ENCODE measurements around the gene CEACAM6. TPM values are rescaled to one million over a fixed set of nuclear protein-coding genes. Genes with fewer than 3 reads are reported as not detected.

The CEACAM6 gene
- total RNA-seq, 4 donors from 2014 or later: 0.53 TPM; not detected in 3

DNA sequence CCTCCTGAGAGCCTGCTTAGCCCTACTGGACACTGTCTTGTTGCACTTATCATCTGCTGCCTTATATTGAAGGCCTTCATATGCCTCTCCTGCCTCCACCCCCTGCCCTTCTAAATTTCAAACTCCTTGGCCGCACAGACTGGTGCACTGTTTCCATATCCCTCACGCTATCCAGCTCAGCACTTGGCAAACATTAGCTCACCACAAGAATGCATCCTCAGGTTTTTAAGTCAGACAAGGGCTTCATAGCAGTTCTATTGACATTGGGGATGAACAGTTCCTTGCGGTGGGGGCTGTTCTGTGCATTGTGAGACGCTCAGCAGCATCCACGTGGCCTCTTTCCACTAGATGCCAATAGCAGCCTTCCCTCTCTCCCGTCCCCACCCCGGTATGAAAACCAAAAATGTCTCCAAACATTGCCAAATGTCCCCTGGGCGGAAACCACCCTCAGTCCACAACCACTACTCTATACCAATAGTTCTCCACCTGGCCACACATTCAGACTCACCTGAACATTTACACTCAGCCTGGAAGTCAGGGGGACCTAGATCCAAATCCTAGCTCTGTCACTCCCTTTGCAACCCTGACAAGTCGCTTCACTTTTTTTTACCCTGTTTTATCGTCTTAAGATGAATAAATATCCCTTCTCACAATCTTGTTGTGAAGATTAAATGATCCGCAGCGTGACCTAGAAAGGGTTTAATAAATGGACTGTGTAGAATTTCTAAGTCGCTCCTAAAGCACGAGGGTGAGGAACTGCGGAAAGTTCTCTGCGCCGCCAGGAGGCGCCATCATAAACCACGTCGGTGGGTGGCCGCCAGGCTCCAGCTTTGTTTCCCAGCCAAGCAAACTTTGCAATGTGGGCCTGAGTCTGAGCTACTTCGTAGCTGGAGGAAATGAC lies 37.4 kb downstream of the CEACAM6 start:
- H3K4me1 ChIP-seq: no peaks in the 10 kb centered on the region
- in situ Hi-C loops (cut with MboI; ENCODE audit: low sequenced_read_pairs in 4 of 4) (no loop called here), intact Hi-C loops (cut with DNase I; ENCODE audit: low total_unique reads) (no loop called here)
- no peaks in the 10 kb centered on the region for H3K27me3 ChIP-seq
- no peak overlapping the region for H3K4me3 ChIP-seq
- H3K36me3 ChIP-seq: no peaks in the 10 kb centered on the region
- ATAC-seq (no peak), DNase-seq (no peak)
- H3K9me3 ChIP-seq: no peaks in the 10 kb centered on the region
- H3K27ac ChIP-seq: no peak overlapping the region
- no peak for TF ChIP-seq POLR2A (IDR thresholded peaks at IDR 0.05)
- TF ChIP-seq, protein P1, sequence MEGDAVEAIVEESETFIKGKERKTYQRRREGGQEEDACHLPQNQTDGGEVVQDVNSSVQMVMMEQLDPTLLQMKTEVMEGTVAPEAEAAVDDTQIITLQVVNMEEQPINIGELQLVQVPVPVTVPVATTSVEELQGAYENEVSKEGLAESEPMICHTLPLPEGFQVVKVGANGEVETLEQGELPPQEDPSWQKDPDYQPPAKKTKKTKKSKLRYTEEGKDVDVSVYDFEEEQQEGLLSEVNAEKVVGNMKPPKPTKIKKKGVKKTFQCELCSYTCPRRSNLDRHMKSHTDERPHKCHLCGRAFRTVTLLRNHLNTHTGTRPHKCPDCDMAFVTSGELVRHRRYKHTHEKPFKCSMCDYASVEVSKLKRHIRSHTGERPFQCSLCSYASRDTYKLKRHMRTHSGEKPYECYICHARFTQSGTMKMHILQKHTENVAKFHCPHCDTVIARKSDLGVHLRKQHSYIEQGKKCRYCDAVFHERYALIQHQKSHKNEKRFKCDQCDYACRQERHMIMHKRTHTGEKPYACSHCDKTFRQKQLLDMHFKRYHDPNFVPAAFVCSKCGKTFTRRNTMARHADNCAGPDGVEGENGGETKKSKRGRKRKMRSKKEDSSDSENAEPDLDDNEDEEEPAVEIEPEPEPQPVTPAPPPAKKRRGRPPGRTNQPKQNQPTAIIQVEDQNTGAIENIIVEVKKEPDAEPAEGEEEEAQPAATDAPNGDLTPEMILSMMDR (IDR thresholded peaks at IDR 0.05 in 4 of 5, conservative IDR thresholded peaks at IDR 0.05 in 1 of 5): no peak

DNA sequence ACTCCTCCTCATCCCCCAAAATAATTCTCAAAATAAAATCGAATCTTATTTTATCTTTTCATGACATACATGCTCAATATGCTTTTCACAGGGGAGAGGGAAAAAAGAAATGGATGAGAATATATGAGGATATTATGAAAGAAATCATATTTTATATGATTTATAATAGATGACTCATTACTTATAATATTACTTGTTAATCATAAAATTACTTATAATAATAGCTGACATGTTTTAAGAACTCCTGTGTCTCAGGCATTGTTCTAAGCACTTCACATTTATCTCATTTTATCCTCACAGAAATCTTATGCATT lies 38.0 kb downstream of the CEACAM6 start:
- in situ Hi-C loops (cut with MboI; ENCODE audit: low sequenced_read_pairs in 4 of 4): no loop called here
- ATAC-seq (no peak), DNase-seq (no peak)
- Histone ChIP-seq H3K36me3 (no peaks in the 10 kb centered on the region), H3K4me3 (no peak overlapping the region), H3K4me1 (no peaks in the 10 kb centered on the region), H3K27ac (no peak overlapping the region), H3K9me3 (no peaks in the 10 kb centered on the region), H3K27me3 (no peaks in the 10 kb centered on the region)
- intact Hi-C loops (cut with DNase I; ENCODE audit: low total_unique reads): no loop called here
- TF ChIP-seq POLR2A (IDR thresholded peaks at IDR 0.05): no peak
- TF ChIP-seq, protein P1 (IDR thresholded peaks at IDR 0.05 in 4 of 5, conservative IDR thresholded peaks at IDR 0.05 in 1 of 5): no peak

DNA sequence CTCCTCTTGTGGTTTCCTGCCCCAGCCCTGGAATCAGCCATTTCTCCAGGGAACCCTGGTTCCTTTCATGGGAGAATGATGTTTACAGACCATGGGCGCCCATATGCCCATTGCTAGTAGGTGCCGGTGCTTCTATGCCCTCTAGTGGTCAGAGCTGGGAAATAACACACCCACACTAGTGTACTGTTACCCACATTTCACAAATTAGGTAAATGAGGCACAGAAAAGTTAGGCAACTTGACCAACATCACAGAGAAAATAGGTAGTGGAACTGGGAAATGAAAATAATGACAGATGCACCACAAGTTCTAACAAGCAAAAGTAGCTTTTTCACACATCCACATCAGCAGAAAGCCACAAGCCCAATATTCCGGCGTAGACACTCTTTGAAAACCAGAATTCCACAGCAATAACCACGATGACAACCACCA lies 39.7 kb downstream of the CEACAM6 start:
- in situ Hi-C loops (cut with MboI; ENCODE audit: low sequenced_read_pairs in 4 of 4): no loop called here
- no peak for ATAC-seq
- Histone ChIP-seq H3K27ac (no peak overlapping the region), H3K36me3 (no peaks in the 10 kb centered on the region), H3K4me1 (no peaks in the 10 kb centered on the region), H3K27me3 (no peaks in the 10 kb centered on the region), H3K9me3 (no peaks in the 10 kb centered on the region), H3K4me3 (no peak overlapping the region)
- TF ChIP-seq POLR2A (IDR thresholded peaks at IDR 0.05): no peak
- TF ChIP-seq, protein P1 (IDR thresholded peaks at IDR 0.05 in 4 of 5, conservative IDR thresholded peaks at IDR 0.05 in 1 of 5): peak in 4 of 5 experiments; percentile 18 to 63 (median 34)
- no peak for DNase-seq
- intact Hi-C loops (cut with DNase I; ENCODE audit: low total_unique reads): no loop called here

DNA sequence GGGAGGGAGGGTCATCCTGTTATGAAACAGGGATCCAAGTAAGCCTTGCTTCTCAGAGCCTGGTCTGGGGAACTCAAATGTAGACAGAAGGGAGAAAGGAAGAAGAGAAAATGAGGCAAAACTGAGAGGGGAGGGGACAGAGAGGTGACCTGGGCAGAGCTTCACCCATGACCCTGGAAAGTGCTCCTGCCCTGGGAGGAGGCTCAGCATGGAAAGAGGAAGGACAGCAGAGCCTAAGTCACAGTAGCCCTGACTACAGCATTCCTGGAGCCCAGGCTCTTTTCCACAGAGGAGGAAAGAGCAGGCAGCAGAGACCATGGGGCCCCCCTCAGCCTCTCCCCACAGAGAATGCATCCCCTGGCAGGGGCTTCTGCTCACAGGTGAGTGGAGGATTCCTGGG lies 41.0 kb downstream of the CEACAM6 start, which contains the start of gene CEACAM3:
TSS of gene CEACAM3 (plus strand) at position 226 of the 400 bp plus-strand sequence. CDS start at position 317, 91 bp downstream.
- DNase-seq (no peak), ATAC-seq (no peak)
- Histone ChIP-seq H3K36me3 (no peaks in the 10 kb centered on the region), H3K27ac (no peak within 1 kb of the TSS), H3K27me3 (no peaks in the 10 kb centered on the region), H3K9me3 (no peaks in the 10 kb centered on the region), H3K4me3 (no peak within 1 kb of the TSS), H3K4me1 (no peaks in the 10 kb centered on the region)
- TF ChIP-seq, protein P1 (IDR thresholded peaks at IDR 0.05 in 4 of 5, conservative IDR thresholded peaks at IDR 0.05 in 1 of 5): no peak
- TF ChIP-seq POLR2A (IDR thresholded peaks at IDR 0.05): no peak
- in situ Hi-C loops (cut with MboI; ENCODE audit: low sequenced_read_pairs in 4 of 4): no loop called here
- intact Hi-C loops (cut with DNase I; ENCODE audit: low total_unique reads): no loop called here
